Erythroblast (primary cell): ENCODE results near the gene SPAG17.

Experiments used
- GATA1 ChIP-seq: IDR thresholded peaks from 2 replicates; pipeline ENCODE4 v1.6.1; 2011; ENCODE audit warnings: low read depth, mild to moderate bottlenecking, control low read depth, low read length, moderate library complexity
- POLR2A ChIP-seq: IDR thresholded peaks from 2 replicates; pipeline ENCODE4 v1.6.1; 2011; ENCODE audit warnings: mild to moderate bottlenecking, low read length

- no peak for TF ChIP-seq POLR2A
- TF ChIP-seq GATA1: no peak
These were observed 25.2 kb upstream of the SPAG17 start for GRCh38 chr1:118210051-118210722.
